ENCODE data around the gene ZNF280B. TPM values are rescaled to one million over a fixed set of nuclear protein-coding genes. Genes with fewer than 3 reads are reported as not detected.

ZNF280B gene
- 0.79 and 1.1 TPM in 2 replicates for total RNA-seq (2014; rRNA removed; shearing (Covaris generic); ENCODE audit: low replicate concordance)

- H3K36me3 ChIP-seq, result peaks cover 34% of the 10 kb centered on the region
- peak within 1 kb of the TSS; percentile 73 for H3K4me3 ChIP-seq
- H3K27me3 ChIP-seq, result no peaks in the 10 kb centered on the region
- H3K9me3 ChIP-seq, result peaks cover 6% of the 10 kb centered on the region
- DNase-seq, result peak; percentile 88
Observed at GRCh38 chr22:22508274-22509176, at the start of gene ZNF280B. ZNF280B (minus strand) TSS chr22:22508742; CDS start chr22:22489398, 19,344 bp downstream.

DNA sequence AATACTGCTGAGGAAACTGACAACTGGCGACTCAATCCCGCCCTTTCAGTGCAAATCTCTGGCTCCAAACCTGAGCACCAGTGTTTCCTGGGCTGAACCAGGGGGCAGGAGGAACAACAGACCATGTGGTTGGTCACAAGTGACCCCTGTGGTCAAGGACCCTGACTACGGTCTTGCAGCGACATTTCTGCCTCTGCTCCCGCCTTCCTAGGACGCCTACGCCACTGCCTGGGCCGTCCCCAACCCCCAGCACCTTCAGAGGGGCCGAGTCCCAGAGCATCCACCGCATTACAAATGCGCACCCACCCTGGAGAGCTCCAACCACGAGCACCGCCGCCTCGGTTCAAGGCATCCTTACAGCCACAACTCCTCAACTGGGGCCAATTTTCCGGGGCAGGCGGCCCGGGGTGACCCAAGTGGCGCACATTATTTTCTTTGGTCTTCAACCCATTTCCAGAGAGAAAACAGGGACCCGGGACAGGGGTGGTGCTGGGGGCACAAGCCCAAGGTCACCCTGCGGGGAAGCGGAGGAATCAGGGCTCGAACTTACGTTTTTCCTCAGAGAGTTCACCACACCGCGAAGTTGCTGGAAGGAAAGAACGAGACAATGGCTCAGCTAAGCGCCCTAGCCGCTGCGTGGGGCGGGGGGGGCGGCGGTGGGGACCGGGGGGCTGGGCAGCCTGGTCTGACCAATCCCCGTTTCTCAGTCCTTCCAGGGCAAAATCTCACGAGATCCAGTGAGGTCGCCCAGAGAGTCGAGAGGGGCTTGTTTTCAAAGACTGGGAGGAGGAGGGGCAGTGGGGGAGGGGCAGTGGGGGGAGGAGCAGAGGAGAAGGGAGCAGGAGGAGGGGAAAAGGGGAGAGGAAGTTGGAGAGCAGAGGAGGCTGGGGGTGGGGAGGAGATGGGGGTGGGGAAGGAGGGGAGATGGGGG lies 48.7 kb upstream of the ZNF280B start:
- Histone ChIP-seq H3K27me3 (no peaks in the 10 kb centered on the region), H3K36me3 (peaks cover 44% of the 10 kb centered on the region), H3K4me3 (peak overlapping the region; percentile 70), H3K9me3 (no peaks in the 10 kb centered on the region)
- DNase-seq, result peak; percentile 76

- Histone ChIP-seq H3K36me3 (peaks cover 47% of the 10 kb centered on the region), H3K27me3 (no peaks in the 10 kb centered on the region), H3K9me3 (no peaks in the 10 kb centered on the region), H3K4me3 (peak overlapping the region; percentile 70)
- DNase-seq, result no peak
Observed at GRCh38 chr22:22556578-22556977, 48.0 kb upstream of the ZNF280B start.

DNA sequence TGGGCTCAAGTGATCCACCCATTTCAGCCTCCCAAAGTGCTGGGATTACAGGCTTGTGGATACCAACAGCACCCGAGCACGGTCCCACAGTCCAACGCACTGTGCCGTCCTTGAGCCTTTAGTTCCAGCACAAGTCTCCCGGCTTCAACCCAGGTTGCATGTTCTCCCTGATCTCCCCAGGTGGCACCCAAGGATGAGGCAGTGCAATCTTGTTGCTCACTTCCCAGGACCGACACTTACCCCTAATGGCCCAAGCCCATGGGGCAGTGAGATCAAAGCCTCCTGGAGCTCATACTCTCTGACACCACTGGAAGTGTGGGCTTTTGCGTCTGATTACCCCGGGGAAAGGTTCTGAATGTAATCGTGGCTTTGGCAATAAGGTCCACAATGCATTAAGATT lies 47.1 kb upstream of the ZNF280B start:
- H3K36me3 ChIP-seq, result peaks cover 57% of the 10 kb centered on the region
- no peaks in the 10 kb centered on the region for H3K27me3 ChIP-seq
- no peak overlapping the region for H3K4me3 ChIP-seq
- DNase-seq, result no peak
- no peaks in the 10 kb centered on the region for H3K9me3 ChIP-seq

DNA sequence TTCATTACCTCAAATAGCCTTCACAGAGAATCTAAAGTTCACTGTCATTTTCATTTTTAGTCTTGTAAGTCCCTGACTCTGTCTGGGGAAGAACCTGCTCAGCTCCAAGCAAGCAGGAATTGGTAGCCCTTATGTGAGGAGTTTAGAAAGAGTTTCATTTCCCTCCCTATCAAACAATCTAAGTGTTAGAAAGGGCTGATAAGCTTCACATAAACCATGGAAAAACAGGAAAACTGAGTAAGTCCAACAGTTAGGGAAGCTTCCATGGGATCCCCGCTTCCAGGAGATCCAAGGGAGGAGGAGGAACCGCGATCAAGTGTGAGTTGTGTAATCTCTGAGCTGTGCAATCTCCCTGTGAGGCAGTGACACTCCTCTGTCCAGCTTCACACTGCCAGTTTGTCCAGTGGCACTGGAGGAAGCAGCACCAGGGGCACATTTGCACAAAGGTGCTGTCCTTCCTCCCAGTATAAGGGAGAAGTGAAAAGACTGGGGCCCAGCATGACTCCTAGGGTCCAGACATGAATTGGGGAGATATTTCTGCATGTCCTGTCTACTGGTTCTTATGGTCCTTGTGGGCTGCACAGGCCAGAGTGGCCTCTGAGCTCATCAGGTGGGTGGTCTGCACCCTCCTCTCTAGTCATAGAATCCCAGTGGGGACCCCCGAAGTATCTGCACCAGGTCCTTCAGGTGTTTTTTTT lies 46.2 kb upstream of the ZNF280B start:
- no peak for DNase-seq
- H3K9me3 ChIP-seq, result no peaks in the 10 kb centered on the region
- H3K4me3 ChIP-seq, result no peak overlapping the region
- H3K36me3 ChIP-seq, result peaks cover 65% of the 10 kb centered on the region
- H3K27me3 ChIP-seq, result no peaks in the 10 kb centered on the region

DNA sequence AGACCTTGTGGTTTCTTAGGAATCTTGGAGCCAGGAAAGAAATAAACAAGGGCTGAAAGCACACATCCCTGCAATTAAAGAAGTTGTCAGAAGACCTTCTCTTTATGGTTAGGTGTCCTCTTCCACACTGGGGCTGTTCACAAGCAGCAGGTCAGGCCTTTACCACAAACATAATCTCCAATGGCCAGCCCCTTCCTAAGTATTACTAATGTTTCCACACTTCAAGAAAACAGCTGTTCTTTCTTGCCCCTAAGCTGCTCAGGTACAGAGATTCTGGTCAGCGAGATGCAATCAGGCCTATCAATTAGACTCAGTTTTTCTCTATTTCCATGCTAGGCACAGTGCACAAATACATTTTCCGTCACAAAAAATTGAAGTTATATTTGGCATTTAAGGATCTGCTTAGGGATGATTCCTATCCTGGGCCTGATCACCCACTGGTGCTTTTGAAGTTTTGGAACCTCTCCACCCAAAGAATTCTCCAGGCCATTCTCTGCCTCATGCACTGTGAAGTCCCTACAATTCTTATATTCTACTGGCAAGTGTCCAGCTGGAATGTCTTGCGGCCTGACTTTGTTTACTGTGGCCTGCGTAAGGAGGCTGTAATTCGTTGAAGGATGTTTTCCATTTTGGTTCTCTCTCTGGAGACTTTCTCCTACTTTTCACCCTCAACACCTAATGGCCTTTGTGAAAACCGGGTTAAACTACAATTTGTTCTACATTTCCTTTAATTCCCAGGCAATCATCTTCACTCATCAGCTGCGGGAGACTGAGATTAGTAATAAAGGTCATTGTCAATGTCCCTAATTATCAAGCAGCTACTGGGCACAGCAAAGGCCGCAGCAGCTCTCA lies 45.4 kb upstream of the ZNF280B start:
- DNase-seq, result no peak
- H3K36me3 ChIP-seq, result peaks cover 73% of the 10 kb centered on the region
- no peaks in the 10 kb centered on the region for H3K27me3 ChIP-seq
- no peaks in the 10 kb centered on the region for H3K9me3 ChIP-seq
- no peak overlapping the region for H3K4me3 ChIP-seq

- Histone ChIP-seq H3K4me3 (no peak overlapping the region), H3K36me3 (peaks cover 80% of the 10 kb centered on the region), H3K27me3 (no peaks in the 10 kb centered on the region), H3K9me3 (no peaks in the 10 kb centered on the region)
- DNase-seq, result no peak
Observed at GRCh38 chr22:22553141-22553540, 44.6 kb upstream of the ZNF280B start.

DNA sequence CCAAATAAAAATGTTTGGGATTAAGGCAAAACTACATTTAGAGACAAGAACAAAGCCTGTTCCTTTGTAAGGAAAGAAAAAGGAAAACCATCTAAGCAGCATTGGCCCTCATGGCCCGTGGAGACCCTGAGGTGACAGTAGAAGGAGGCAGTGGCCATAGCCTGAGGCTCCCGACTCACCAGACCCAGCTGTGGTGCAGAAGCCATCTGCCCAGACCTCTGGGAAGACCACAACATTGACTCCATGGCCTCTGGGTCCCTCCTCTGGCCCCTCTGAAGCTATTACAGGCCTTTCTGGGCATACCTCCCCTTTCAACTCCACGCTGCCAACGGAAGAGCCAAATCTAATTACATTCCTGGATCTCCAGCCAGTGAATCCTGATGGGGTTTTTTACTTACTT lies 44.1 kb upstream of the ZNF280B start:
- no peak overlapping the region for H3K4me3 ChIP-seq
- DNase-seq, result no peak
- no peaks in the 10 kb centered on the region for H3K9me3 ChIP-seq
- H3K36me3 ChIP-seq, result peaks cover 85% of the 10 kb centered on the region
- H3K27me3 ChIP-seq, result no peaks in the 10 kb centered on the region

GRCh38 chr22:22550789-22551434 lies 42.4 kb upstream of the ZNF280B start:
- Histone ChIP-seq H3K36me3 (peaks cover 82% of the 10 kb centered on the region), H3K4me3 (no peak overlapping the region)

DNA sequence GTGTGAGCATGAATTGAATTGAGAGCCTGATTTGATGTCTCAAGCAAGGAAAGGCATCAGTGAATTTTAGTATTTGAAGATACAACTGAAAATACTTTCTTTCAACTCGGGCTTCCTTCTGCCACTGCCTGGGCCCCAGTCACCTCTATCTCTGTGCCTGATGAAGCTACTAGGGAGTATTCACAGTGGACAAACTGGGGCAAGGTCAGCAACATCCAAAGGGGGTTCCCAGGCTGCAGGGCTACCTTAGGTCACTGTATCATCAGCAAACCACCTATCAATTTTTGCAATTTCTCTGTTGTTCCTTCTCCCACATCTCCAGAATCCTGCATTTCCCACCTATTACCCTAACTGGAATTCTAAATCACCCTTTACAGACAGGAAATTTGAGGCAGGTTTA lies 40.4 kb upstream of the ZNF280B start:
- DNase-seq, result no peak
- Histone ChIP-seq H3K27me3 (no peaks in the 10 kb centered on the region), H3K36me3 (peaks cover 68% of the 10 kb centered on the region), H3K9me3 (no peaks in the 10 kb centered on the region), H3K4me3 (no peak overlapping the region)

More at GRCh38 chr22:22550789-22551434, 42.4 kb upstream of the ZNF280B start:
- no peak for DNase-seq
- Histone ChIP-seq H3K27me3 (no peaks in the 10 kb centered on the region), H3K9me3 (no peaks in the 10 kb centered on the region)

DNA sequence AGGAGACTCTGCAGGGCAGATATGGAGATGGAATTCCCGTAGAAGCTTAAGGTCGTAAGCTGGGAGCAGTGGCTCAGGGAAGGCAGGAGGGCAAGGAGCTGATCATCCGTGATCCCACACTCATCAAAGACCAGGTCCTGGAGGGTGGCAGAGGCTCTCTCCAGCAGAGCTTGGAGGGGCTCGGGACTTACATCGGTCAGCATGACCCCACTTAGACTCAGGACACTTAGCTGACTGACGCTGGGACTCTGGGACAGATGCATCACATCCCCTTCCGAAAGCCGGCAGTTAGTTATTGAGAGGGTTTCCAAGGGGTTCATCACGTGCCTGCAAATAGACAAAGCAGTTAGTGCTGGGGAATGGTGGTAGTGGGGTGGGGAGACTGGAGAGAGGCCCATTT lies 39.8 kb upstream of the ZNF280B start:
- DNase-seq, result no peak
- no peaks in the 10 kb centered on the region for H3K9me3 ChIP-seq
- peaks cover 62% of the 10 kb centered on the region for H3K36me3 ChIP-seq
- H3K4me3 ChIP-seq, result no peak overlapping the region
- H3K27me3 ChIP-seq, result no peaks in the 10 kb centered on the region

DNA sequence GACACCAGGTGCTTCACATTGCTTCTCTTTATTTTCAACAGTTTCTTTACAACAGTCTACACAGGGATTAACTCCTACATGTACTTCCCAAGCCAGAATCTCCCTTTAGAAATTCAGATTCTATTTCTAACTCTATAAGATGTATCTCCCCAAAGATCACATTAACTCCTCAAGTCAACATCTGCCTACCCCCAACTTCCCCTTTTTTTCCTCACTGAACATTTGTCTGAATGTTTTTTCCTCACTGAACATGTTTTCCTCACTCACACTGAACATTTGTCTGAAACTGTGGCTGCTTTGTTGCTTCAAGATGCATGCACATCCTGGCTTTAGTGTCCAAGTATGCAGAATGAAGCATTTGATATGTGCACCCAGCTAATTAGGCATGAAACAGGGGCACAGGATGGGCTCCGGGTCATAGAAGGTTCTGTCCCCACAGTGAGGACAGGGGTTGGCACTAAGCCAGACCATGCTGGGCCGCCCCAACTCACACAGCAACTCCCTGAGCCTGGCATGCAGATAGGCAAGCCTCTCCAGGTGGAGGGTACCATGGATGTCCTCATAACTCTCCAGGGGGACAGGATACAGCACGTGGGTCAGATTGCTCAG lies 39.3 kb upstream of the ZNF280B start:
- no peaks in the 10 kb centered on the region for H3K9me3 ChIP-seq
- DNase-seq, result no peak
- H3K4me3 ChIP-seq, result no peak overlapping the region
- no peaks in the 10 kb centered on the region for H3K27me3 ChIP-seq
- H3K36me3 ChIP-seq, result peaks cover 56% of the 10 kb centered on the region

DNA sequence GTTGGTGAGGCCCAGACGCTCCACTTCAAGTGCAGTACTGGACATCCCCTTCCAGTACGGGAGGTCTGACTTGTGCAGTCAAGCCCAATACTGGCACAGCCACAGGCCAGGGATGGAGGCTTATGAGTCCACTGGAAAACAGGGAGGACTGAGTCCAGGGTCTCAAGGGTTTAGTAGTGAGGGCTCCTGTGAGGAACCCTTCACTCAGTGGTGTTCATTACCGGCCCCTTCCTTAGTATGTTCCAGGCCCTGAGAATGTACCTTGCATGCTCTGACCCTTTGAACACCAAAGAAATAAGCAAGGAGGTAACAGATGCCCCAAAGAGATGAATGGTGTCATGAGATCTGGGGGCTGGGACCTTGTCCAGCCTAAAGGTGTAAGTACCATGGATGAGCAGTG lies 38.7 kb upstream of the ZNF280B start:
- no peak overlapping the region for H3K4me3 ChIP-seq
- peaks cover 52% of the 10 kb centered on the region for H3K36me3 ChIP-seq
- no peaks in the 10 kb centered on the region for H3K9me3 ChIP-seq
- no peaks in the 10 kb centered on the region for H3K27me3 ChIP-seq
- DNase-seq, result no peak

DNA sequence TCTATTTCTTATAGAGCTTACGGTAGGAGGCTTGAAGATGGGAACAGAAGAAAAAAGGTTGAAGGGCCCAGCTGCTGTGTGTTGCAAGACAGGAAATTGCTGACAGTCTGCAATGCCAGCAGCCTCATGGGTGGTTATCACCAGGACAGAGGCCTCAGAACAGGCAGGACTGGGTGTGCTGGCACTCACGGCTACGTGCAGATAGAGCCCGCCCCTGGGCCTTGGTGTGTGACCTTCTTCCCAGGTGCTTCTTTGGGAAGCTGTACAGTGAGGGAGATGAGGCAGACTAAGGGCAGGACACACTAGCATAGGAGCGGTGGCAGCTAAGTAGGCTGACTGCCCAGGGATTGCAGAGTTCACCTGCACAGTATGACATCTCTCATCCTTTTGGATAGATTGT lies 37.9 kb upstream of the ZNF280B start:
- peak; percentile 9 for DNase-seq

GRCh38 chr22:22545084-22545483 lies 36.5 kb upstream of the ZNF280B start:
- H3K4me3 ChIP-seq, result no peak overlapping the region
- no peak for DNase-seq
- H3K9me3 ChIP-seq, result no peaks in the 10 kb centered on the region
- H3K36me3 ChIP-seq, result peaks cover 34% of the 10 kb centered on the region
- H3K27me3 ChIP-seq, result no peaks in the 10 kb centered on the region

More for the DNA sequence above, 37.9 kb upstream of the ZNF280B start:
- Histone ChIP-seq H3K4me3 (no peak overlapping the region), H3K36me3 (peaks cover 48% of the 10 kb centered on the region), H3K9me3 (no peaks in the 10 kb centered on the region), H3K27me3 (no peaks in the 10 kb centered on the region)
